K562 (cell line): ENCODE data around the gene LRRC61. TPM values are rescaled to one million over a fixed set of nuclear protein-coding genes. Genes with fewer than 3 reads are reported as not detected.

Experiments
- ADNP ChIP-seq: fragments of 200-800 bp; sonication (Bioruptor generic); IDR thresholded peaks from 2 replicates; pipeline ENCODE4 v1.6.1; 2016; ENCODE audit warnings: missing genetic modification characterization, missing compliant biosample characterization
- ARID1B ChIP-seq: fragments of 450-650 bp; IDR thresholded peaks from 2 replicates; pipeline ENCODE4 v1.6.1; 2016; ENCODE audit warnings: antibody characterized with exemption, mild to moderate bottlenecking, inconsistent platforms
- BMI1 ChIP-seq: fragments of 150-350 bp; IDR thresholded peaks from 2 replicates; pipeline ENCODE4 v1.6.1; 2014; ENCODE audit warnings: low read length
- CC2D1A ChIP-seq: fragments of 450-650 bp; IDR thresholded peaks from 2 replicates; pipeline ENCODE4 v1.6.1; 2017; ENCODE audit warnings: mild to moderate bottlenecking
- FOXJ2 ChIP-seq: fragments of 200-800 bp; sonication (Bioruptor generic); IDR thresholded peaks from 2 replicates; pipeline ENCODE4 v1.6.1; 2016; ENCODE audit warnings: missing genetic modification characterization, missing compliant biosample characterization
- HDGF ChIP-seq: fragments of 450-650 bp; IDR thresholded peaks from 2 replicates; pipeline ENCODE4 v1.6.1; 2016
- KDM1A ChIP-seq, 2 experiments: fragments of 450-650 bp; IDR thresholded peaks; 2 replicates each; pipeline ENCODE4 v1.6.1; 2016; ENCODE audit warnings: mild to moderate bottlenecking in 2 of 2
- MAFK ChIP-seq: IDR thresholded peaks from 2 replicates; pipeline ENCODE4 v1.6.1; 2011; ENCODE audit warnings: low read length, improper control_type of control experiment
- NCOA4 ChIP-seq: fragments of 450-650 bp; IDR thresholded peaks from 2 replicates; pipeline ENCODE4 v1.6.1; 2018; ENCODE audit warnings: mild to moderate bottlenecking; ENCODE audit not compliant: partially characterized antibody
- NR4A1 ChIP-seq, 2 experiments: fragments of 250-450 bp in 1 of 2; fragments of 450-650 bp in 1 of 2; sonication (Bioruptor Pico) in 1 of 2; IDR thresholded peaks; 2 replicates each; pipeline versions ENCODE4 v1.4.0 to v1.6.1; 2016 to 2020; ENCODE audit warnings: mild to moderate bottlenecking in 2 of 2, missing compliant biosample characterization in 1 of 2, missing genetic modification characterization in 1 of 2, moderate library complexity in 1 of 2
- PCBP2 ChIP-seq: fragments of 200-400 bp; formaldehyde crosslinking; IDR thresholded peaks from 2 replicates; pipeline ENCODE4 v1.6.1; 2018; ENCODE audit warnings: low read length, low read depth, mild to moderate bottlenecking, moderate library complexity; ENCODE audit not compliant: poor library complexity, severe bottlenecking
- POLR2B ChIP-seq: fragments of 450-650 bp; IDR thresholded peaks from 2 replicates; pipeline ENCODE4 v1.6.1; 2018; ENCODE audit warnings: low read depth; ENCODE audit not compliant: partially characterized antibody
- TGIF2 ChIP-seq: sonication (generic); formaldehyde crosslinking; IDR thresholded peaks from 2 replicates; pipeline ENCODE4 v1.8.1; 2022; ENCODE audit warnings: mild to moderate bottlenecking, missing genetic modification reagents, moderate library complexity
- ZNF3 ChIP-seq: fragments of 250-450 bp; sonication (Bioruptor Pico); IDR thresholded peaks from 2 replicates; pipeline ENCODE4 v1.5.0; 2021; ENCODE audit warnings: mild to moderate bottlenecking, moderate library complexity
- ZNF384 ChIP-seq: IDR thresholded peaks from 2 replicates; pipeline ENCODE4 v1.6.1; 2012; ENCODE audit warnings: low read depth, low read length, improper control_type of control experiment
- polyA plus RNA-seq, 8 experiments: library from polyadenylated mRNA; depleted of rRNA in 4 of 8; stranded (reverse) in 5 of 8; unstranded in 3 of 8; fragments of >200 nt; fragmentation: Nextera tagmentation in 2 of 8; fragmentation: Illumina TruSeq in 1 of 8; extraction: Ambion mirVana in 2 of 8; extraction: Trizol in 1 of 8; gene quantifications; 2 replicates each; pipeline versions ENCODE4 v1.2.1 to v1.2.3, GENCODE V29; 2011 to 2014; ENCODE audit warnings: inconsistent platforms in 1 of 8, missing spikeins in 1 of 8
- total RNA-seq, 7 experiments: library from RNA; depleted of rRNA in 6 of 7; stranded (reverse); fragments of >200 nt in 6 of 7; fragmentation: Illumina TruSeq in 2 of 7; extraction: Trizol in 2 of 7; gene quantifications; 2 replicates each; pipeline versions ENCODE4 v1.2.1 to v1.2.3, GENCODE V29; 2011 to 2021; ENCODE audit warnings: low replicate concordance in 1 of 7
- TF ChIP-seq, protein P1 (sequence below): sonication (generic); formaldehyde crosslinking; IDR thresholded peaks from 2 replicates; pipeline ENCODE4 v1.4.0; 2020; ENCODE audit warnings: mild to moderate bottlenecking, missing genetic modification reagents
- TF ChIP-seq, protein P2 (sequence below): fragments of 150-350 bp; conservative IDR thresholded peaks from 2 replicates; pipeline ENCODE4 v1.6.1; 2014; ENCODE audit warnings: low read length
- TF ChIP-seq, protein P3 (sequence below): fragments of 250-450 bp; sonication (Bioruptor Pico); IDR thresholded peaks from 2 replicates; pipeline ENCODE4 v1.4.0; 2020; ENCODE audit warnings: mild to moderate bottlenecking, moderate library complexity
- TF ChIP-seq, protein P4 (sequence below): fragments of 250-450 bp; sonication (Bioruptor Pico); IDR thresholded peaks from 2 replicates; pipeline ENCODE4 v1.8.0; 2022; ENCODE audit warnings: inconsistent platforms

LRRC61 gene
- total and polyA plus RNA-seq, 9 of the 15 experiments (the other 6 are each of a cell fraction or from before 2014, with no cell fraction given): 1.3 to 55.2 (median 35.2) TPM

DNA sequence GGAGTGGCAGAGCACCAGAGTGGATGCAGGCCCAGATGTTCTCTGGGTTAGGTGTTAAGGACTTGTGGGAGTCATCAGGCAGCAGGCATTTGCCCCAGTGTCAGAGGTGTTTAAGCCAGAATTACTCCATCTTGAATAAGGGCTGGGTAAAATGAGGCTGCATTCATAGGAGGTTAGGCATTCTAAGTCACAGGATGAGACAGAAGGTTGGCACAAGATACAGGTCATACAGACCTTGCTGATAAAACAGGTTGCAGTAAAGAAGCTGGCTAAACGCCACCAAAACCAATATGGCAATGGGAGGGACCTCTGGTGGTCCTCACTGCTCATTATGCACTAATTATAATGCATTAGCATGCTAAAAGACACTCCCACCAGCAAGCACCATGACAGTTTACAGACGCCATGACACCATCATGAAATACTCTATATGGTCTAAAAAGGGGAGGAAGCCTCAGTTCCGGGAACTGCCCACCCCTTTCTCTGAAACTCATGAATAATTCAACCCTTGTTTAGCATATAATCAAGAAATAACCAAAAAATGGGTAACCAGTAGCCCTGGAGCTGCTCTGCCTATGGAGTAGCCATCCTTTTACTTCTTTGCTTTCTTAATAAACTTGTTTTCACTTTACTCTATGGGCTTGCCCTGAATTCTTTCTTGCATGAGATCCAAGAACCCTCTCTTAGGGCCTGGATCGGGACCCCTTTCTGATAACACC is 882 bp upstream of the LRRC61 start (continued):
- TF ChIP-seq, protein P1, sequence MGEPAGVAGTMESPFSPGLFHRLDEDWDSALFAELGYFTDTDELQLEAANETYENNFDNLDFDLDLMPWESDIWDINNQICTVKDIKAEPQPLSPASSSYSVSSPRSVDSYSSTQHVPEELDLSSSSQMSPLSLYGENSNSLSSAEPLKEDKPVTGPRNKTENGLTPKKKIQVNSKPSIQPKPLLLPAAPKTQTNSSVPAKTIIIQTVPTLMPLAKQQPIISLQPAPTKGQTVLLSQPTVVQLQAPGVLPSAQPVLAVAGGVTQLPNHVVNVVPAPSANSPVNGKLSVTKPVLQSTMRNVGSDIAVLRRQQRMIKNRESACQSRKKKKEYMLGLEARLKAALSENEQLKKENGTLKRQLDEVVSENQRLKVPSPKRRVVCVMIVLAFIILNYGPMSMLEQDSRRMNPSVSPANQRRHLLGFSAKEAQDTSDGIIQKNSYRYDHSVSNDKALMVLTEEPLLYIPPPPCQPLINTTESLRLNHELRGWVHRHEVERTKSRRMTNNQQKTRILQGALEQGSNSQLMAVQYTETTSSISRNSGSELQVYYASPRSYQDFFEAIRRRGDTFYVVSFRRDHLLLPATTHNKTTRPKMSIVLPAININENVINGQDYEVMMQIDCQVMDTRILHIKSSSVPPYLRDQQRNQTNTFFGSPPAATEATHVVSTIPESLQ (CRISPR knock-in tag): no peak
- TF ChIP-seq ARID1B: peak; percentile 5; the same call in 1 of the 2 replicates
- no peak for TF ChIP-seq TGIF2 (CRISPR knock-in tag)
- no peak; the same call in none of the 2 replicates for TF ChIP-seq HDGF
- TF ChIP-seq BMI1: no peak
- no peak for TF ChIP-seq POLR2B
- TF ChIP-seq, protein P2, sequence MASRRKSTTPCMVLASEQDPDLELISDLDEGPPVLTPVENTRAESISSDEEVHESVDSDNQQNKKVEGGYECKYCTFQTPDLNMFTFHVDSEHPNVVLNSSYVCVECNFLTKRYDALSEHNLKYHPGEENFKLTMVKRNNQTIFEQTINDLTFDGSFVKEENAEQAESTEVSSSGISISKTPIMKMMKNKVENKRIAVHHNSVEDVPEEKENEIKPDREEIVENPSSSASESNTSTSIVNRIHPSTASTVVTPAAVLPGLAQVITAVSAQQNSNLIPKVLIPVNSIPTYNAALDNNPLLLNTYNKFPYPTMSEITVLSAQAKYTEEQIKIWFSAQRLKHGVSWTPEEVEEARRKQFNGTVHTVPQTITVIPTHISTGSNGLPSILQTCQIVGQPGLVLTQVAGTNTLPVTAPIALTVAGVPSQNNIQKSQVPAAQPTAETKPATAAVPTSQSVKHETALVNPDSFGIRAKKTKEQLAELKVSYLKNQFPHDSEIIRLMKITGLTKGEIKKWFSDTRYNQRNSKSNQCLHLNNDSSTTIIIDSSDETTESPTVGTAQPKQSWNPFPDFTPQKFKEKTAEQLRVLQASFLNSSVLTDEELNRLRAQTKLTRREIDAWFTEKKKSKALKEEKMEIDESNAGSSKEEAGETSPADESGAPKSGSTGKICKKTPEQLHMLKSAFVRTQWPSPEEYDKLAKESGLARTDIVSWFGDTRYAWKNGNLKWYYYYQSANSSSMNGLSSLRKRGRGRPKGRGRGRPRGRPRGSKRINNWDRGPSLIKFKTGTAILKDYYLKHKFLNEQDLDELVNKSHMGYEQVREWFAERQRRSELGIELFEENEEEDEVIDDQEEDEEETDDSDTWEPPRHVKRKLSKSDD: no peak
- no peak for TF ChIP-seq ADNP (tag)
- TF ChIP-seq, protein P3, sequence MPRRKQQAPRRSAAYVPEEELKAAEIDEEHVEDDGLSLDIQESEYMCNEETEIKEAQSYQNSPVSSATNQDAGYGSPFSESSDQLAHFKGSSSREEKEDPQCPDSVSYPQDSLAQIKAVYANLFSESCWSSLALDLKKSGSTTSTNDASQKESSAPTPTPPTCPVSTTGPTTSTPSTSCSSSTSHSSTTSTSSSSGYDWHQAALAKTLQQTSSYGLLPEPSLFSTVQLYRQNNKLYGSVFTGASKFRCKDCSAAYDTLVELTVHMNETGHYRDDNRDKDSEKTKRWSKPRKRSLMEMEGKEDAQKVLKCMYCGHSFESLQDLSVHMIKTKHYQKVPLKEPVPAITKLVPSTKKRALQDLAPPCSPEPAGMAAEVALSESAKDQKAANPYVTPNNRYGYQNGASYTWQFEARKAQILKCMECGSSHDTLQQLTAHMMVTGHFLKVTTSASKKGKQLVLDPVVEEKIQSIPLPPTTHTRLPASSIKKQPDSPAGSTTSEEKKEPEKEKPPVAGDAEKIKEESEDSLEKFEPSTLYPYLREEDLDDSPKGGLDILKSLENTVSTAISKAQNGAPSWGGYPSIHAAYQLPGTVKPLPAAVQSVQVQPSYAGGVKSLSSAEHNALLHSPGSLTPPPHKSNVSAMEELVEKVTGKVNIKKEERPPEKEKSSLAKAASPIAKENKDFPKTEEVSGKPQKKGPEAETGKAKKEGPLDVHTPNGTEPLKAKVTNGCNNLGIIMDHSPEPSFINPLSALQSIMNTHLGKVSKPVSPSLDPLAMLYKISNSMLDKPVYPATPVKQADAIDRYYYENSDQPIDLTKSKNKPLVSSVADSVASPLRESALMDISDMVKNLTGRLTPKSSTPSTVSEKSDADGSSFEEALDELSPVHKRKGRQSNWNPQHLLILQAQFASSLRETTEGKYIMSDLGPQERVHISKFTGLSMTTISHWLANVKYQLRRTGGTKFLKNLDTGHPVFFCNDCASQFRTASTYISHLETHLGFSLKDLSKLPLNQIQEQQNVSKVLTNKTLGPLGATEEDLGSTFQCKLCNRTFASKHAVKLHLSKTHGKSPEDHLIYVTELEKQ (CRISPR knock-in tag): peak; percentile 83
- no peak for TF ChIP-seq ZNF3 (CRISPR knock-in tag)
- TF ChIP-seq FOXJ2 (tag): no peak
- TF ChIP-seq MAFK: no peak
- no peak for TF ChIP-seq ZNF384
- peak; percentile 60; the same call in 1 of the 2 replicates for TF ChIP-seq NR4A1 (CRISPR knock-in tag; IDR thresholded peaks at IDR 0.05)
- peak; percentile 99 for TF ChIP-seq NR4A1 (tag; IDR thresholded peaks at IDR 0.05)
- TF ChIP-seq, protein P4, sequence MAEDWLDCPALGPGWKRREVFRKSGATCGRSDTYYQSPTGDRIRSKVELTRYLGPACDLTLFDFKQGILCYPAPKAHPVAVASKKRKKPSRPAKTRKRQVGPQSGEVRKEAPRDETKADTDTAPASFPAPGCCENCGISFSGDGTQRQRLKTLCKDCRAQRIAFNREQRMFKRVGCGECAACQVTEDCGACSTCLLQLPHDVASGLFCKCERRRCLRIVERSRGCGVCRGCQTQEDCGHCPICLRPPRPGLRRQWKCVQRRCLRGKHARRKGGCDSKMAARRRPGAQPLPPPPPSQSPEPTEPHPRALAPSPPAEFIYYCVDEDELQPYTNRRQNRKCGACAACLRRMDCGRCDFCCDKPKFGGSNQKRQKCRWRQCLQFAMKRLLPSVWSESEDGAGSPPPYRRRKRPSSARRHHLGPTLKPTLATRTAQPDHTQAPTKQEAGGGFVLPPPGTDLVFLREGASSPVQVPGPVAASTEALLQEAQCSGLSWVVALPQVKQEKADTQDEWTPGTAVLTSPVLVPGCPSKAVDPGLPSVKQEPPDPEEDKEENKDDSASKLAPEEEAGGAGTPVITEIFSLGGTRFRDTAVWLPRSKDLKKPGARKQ (CRISPR knock-in tag): no peak
- no peak for TF ChIP-seq PCBP2
- no peak for TF ChIP-seq KDM1A (IDR thresholded peaks at IDR 0.05)
- TF ChIP-seq CC2D1A: no peak
- TF ChIP-seq NCOA4: peak; percentile 5
